GM18499 (cell line): ENCODE measurements around the gene SH3BP2.

ENCODE experiments used
- ATAC-seq: cut with Tn5 transposase; IDR thresholded peaks from one replicate; pipeline ENCODE4 v1.9.1; 2021; ENCODE audit warnings: moderate number of reproducible peaks; ENCODE audit not compliant: insufficient read depth, unreplicated experiment

Gene SH3BP2

GRCh38 chr4:2847302-2847871 lies 54.5 kb downstream of the SH3BP2 start:
- no peak for ATAC-seq

- no peak for ATAC-seq
Measured at GRCh38 chr4:2848449-2848848, 55.6 kb downstream of the SH3BP2 start.

DNA sequence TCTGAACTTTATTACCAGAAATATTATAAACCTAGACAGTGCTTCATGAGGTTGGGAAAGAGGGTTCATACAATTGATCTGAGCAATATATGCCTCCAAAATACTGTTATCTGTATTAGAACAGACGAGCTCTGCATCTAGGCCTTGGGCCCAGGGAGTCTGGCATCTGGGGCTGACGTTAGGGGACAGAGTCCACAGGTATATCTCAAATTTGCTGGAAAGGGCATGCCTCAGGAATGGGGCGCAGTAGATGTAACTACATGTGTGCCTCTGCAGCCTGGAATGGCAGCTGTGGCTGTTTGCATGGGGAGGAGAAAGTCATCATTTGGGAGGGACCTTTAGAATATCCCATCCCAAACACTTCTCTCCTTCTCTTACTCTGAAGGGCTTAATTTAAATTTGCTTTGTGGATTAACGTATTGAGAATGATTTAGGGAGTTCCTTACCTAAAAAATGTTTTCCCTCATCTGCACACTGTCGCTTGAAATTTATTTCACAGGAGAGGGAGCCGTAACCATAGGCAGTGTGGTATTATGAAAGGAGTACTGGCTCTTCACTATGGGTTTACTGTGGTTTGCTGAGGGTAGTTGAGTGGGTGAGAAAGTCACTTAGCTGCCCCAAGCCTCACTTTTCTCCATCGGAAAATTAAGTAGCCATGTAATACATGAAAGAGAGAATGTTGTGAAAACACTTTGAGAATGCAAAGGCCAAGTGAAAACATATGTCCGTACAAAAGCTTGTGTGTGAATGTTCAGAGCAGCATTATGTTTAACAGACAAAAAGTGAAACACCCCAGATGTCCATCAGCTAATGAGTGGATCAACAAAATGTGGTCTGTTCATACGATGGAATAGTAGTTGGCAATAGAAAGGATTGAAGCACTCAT lies 56.6 kb downstream of the SH3BP2 start:
- ATAC-seq, result no peak

GRCh38 chr4:2850966-2851798 lies 58.3 kb downstream of the SH3BP2 start:
- ATAC-seq, result no peak

DNA sequence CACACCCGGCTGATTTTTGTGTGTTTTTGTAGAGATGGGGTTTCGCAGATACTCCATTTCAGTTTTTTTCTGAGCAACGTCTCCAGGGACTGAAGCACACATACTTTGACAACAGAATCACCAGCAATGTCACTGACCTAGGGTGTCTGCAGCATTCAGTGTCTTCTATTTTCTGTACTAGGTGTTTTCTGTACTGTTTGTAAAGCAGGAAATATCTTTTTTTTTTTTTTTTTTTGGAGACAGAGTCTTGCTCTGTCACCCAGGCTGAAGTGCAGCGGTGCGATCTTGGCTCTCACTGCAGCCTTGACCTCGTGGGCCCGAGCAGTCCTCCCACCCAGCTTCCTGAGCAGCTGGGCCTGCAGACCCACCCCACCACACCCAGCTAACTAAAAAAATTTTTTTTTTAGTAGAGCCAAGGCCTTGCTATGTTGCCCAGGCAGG lies 59.6 kb downstream of the SH3BP2 start:
- no peak for ATAC-seq

- no peak for ATAC-seq
Measured at GRCh38 chr4:2855584-2855983, 62.7 kb downstream of the SH3BP2 start.

GRCh38 chr4:2856266-2856665 lies 63.4 kb downstream of the SH3BP2 start:
- ATAC-seq, result no peak

GRCh38 chr4:2857349-2857927 lies 64.6 kb downstream of the SH3BP2 start:
- no peak for ATAC-seq

DNA sequence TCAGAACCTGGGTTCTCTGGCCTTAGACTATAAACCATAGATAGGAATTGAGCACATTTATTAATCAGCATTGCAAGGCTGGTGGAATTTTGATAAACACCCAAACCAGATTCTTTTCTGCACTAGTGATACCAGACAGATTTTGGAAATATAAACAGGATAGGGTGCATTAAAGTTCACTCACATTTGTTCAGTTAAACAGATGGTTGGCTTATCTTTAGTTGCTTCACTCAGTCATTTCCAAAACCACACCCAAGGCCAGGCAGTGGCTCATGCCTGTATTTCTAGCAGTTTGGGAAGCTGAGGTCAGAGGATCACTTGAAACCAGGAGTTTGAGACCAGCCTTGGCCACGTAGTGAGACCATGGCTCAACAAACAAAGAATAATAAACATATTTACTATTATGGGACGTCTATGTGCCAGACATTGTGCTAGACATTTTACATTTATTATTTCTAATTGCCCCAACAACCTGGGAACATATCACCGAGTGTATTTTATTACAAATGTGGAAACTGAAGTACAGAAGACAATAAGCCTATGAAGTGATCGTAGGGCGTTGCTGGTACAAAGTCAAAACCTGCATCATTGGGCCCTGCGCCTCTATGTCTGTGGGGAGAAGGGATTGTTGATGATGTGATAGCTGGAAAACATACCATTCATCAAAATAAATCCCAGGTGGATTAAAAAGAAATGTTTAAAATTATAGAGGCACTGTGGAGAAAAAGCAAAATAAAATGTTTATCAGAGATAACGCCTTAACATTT lies 65.7 kb downstream of the SH3BP2 start:
- ATAC-seq, result no peak

GRCh38 chr4:2859514-2859913 lies 66.6 kb downstream of the SH3BP2 start:
- no peak for ATAC-seq

DNA sequence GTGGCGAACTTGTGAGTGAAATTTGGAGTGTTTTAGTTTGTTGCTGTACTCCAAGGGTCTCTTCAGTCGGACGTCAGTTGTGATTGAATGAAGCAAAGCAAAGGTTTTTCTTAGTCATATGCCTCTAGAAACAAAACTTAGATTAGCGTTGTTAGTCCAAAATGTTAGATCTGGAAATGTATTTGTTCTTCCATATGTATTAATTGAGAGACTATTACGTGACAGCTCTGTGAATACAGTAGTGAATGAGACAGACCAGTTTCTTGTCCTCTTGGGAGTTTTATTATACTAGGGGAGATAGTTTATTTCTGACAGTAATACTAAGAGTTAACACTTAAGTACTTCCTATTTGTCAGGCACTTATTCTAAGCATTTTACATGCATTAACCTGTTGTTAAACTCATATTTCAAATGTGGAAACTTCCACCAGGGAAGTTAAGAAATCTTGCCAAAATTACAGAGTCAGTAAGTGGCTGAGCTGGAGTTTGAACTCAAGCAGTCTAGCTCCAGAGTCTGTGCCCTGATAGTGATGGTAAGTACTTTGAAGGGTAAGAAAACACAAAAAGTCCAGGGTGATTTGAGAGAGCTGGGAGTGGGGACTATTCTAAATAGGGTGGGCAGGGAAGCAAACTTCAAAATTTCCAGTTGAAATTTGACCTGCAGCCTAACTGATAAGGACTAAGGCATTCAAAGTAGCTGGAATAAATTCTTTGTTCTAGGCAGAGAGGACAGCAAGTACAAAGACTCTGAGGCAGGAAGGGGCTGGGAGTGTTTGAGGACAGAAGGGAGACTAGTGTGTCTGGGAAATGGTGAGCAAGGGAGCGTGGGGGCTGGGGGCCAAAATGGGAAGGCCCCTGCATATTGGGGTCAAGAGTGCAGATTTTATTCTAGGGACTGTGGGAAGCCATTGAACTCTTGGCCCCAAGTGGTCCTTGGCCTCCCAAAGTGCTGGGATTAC lies 67.8 kb downstream of the SH3BP2 start:
- ATAC-seq, result no peak

DNA sequence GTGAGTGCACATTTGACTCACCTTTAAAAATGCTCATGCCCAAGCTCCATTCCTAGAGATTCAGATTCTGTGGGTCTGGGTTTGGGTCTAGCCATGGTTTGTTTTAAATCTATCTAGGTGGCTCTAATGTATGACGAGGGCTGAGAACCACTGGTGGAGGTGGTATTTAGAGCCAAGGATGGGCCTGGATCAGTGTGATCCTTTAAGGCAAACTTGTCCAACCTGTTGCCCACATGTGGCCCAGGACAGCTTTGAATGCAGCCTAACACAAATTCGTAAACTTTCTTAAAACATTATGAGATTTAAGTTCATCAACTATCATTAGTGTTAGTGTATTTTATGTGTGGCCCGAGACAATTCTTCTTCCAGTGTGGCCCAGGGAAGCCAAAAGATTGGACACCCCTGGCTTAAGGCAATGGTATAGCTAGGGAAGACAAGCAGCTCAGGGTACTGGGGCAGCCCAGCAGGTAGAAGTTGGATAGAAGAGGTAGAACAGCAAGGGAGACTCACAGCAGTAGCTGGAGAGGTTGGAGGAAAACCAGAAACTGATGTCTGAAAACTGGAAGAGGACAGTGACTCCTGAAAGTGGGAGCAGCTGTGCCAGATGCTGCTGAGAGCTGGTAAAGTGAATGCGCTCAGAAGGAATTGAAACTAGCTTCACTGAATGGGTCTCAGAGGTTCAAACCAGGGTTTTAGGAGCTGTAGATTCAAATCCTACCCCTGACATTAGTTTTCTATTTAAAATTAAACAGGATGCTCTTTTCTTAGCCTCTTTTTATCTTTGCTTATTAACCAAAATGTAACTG lies 68.9 kb downstream of the SH3BP2 start:
- no peak for ATAC-seq

- ATAC-seq, result no peak
Measured at GRCh38 chr4:2862528-2862927, 69.6 kb downstream of the SH3BP2 start.

DNA sequence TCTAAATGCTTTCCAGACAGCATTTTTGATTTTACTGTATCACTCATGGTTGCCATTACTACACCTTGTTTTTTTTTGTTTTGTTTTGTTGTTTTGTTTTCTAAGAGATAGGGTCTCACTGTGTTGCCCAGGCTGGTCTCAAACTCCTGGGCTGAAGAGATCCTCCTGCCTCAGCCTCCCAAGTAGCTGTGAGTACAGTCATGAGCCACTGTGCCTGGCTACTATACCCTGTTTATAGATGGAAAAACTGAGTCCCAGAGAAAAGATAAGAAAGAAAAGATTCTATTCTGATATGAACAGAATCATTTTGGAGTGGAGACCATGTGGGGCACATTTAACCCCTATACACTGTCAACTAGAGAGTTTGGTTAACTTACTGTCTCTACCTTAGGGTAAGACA lies 70.8 kb downstream of the SH3BP2 start:
- ATAC-seq, result no peak

DNA sequence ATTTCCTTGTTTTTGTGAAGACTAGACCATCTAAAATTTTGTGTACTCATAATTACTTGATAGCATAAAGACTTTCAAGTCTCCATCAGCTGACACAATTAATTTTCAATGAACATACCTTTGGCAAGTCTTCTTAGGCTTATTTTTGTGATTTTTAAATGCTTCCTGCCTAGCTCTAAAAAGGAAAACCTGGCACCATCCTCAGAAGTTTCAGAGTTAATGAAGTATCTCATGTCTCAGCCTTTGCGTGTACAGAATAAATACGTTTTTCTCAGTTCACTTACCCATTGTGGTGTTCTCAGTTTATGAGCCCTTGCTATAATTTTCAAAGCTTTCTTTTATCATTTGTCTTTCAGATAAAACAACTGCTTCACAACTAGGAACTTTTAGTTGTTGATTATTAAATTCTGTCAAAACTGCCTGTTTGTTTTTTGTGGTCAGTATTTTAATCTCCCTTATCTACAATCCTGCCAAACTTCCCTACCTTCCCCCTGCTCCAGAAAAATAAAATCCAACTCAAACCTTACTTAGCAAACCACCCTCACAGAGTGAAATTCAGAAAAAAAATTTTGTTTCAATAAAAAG lies 72.4 kb downstream of the SH3BP2 start:
- no peak for ATAC-seq

DNA sequence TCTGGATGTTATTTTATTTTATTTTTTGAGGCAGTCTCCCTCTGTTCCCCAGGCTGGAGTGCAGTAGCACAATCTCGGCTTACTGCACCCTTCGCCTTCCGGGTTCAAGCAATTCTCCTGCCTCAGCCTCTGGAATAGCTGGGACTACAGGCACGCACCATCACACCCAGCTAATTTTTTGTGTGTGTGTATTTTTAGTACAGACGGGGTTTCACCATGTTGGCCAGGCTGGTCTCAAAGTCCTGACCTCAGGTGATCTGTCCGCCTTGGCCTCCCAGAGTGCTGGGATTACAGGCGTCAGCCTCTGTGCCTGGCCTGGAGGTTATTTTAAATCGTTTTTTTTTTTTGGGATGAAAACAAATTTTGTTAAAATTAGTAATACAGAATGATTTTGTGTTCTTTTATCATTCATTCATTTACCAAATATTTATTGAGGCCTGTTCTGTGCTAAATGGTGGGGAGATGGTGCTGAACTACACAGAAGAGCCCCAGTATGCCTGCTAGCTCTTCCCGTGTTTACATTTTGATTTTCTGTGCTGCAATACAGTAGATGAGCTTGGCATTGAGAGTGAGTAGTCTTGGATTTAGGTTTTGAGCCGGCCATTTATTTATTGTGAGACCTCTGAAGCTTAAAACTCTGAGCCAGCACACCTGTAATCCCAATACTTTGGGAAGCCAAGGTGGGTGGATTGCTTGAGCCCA lies 73.4 kb downstream of the SH3BP2 start:
- ATAC-seq, result no peak

DNA sequence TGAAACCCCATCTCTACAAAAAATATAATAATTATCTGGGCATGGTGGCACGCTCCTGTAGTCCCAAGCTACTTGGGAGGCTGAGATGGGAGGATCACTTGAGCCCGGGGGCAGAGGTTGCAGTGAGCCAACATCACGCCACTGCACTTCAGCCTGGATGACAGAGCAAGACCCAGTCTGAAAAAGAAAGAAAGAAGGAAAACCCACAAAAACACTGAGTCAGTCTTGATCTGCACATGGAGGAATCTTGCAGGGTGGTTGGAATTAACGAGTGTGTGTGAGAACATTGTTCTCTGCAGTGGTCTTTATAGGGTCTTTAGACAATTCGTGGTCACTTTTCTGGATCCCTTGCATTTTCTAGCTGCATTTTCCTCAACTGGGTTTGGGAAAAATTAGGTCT lies 74.0 kb downstream of the SH3BP2 start:
- ATAC-seq, result no peak
